Limb (tissue), 2 donors: ENCODE results near the gene PHOSPHO1.
"Not testable (repeated sequence)": the region's sequence is repeated elsewhere in the genome, so short reads cannot be mapped to it uniquely, and the experiment has no call there.

Experiments
- DNase-seq, 2 donors: peaks; one replicate each; pipeline ENCODE4 v3.0.0-alpha.2; 2016; ENCODE audit errors: extremely low spot score in 2 of 2

Gene PHOSPHO1

DNA sequence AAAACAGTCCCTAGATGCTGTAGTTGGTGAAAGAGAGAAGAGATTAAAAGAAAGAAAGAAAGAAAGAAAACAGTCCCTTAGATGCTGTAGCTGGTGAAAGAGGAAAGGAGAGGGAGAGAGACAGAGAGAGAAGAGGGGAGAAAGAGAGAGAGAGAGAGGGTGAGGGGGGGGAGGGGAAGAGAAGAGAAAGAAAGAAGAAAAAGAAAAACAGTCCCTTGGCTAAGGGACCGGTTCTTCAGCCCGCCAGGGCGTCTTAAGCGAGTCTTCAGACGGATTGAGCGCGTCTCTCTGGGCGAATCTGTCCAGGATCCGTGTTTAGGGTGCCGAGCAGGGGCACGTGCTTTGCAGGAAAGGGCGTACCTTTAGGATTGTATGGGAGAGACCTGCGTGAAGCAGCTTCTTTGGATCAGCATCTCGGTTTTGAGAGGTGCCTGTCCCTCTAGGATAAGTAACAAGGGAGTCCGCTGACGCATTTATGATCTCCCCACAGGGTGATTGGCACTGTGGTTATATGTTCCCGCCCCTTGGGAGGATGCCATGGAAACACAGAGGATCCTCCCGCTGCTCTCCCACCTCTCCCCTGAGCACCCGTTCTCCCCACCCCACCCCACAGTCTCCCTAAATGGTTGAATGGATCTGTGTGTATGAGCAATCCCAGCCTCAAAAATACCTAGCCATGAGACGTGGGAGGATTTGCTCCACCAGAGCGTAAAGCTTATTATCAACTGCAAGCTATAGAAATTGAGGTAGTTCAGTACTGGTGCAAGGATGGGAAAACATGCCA, 36.9 kb downstream of the PHOSPHO1 start:
- DNase-seq, result peak in 1 of 2 donors; percentile 63

DNA sequence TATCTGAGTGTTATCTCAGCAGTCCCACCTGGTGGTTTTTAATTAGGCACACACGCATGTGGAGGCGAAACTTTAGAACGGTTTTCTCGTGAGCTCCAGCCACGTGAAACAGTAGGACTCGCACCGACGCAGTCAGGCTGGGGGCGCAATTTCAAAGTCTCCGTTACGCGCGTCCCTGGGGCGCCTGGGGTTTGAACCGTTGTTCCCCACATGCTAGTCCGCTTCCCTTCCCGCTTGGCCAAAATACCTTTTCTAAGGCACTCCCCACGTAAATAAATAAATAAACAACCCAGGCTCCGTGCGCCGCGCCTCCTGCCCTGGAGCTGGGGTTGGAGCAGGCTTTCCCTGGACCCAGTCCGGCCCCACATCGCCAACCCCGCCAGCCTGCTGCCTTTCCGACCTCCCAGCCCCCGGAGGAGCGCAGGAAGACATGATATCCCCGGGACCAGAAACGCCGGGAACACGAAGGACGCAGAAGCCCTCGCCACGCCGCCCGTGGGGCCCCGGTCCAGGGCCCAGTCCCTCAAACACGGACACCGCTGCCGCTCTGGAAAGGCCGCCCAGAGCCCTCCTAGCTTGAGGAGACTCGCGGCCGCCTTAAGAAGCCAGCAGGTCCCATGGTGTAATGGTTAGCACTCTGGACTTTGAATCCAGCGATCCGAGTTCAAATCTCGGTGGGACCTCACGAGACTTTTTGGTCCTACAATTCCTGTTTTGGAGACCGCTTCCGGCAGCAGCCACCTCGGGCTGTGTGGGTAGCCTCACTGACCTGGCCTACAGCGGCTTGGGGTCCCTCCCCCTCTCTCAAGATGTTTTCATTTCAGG, 38.5 kb downstream of the PHOSPHO1 start:
- peak; percentile 82 to 99 for DNase-seq

DNA sequence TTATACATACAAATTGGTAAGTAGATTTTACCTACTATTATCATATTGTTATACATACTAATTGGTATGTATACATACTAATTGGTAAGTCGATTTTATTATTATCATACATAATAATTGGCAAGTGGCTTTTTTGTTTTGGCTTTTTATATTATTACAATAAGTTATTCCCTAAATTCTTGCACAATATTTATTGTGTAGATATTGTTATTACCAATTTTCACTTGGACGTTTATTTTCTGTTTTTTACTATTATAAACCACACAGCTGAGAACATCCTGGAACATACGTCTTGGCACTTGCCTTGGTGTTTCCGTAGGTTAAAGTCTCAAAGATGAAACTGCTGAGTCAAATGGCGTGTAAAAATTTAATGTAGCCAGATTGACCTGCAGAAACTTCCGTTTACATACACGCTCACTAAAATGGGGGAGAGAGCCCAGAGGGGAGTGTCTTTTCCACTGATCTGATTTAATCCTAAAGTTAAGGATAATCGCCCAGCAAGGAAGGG, 39.1 kb downstream of the PHOSPHO1 start:
- no peak for DNase-seq

DNA sequence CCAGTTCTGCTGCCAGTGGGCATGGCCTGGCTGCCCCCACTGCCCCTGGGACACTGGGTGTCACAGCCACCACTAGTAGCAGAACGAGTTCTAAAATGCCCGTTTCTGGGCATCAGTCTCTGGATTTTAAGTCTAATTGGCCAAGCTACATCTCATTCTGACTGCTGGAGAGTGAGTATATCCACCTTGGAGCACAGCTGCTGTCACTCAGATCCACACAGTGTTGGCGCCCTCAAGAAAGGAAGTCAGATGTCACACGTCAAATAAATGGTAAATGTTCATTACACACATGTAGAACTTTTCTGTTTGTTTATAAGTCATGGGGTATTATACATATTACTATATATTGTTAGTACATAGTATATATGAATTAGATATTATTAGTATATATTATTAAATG, 39.7 kb downstream of the PHOSPHO1 start:
- no peak for DNase-seq

DNA sequence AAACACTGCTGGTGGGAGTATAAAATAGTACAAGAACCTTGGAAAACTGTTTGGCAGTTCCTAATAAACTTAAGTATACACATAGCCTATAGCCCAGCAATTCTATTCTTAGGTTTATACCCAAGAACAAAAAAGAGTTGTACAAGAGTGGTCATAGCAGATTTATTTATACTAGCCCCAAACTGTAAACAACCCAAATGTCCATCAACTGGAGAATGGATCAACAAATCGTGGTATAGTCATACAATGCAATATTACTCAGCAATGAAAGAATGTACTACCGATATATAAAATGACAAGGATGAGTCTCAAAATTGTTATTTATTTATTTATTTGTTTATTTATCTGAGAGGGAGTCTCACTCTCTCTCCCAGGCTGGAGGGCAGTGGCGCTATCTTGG, 43.3 kb downstream of the PHOSPHO1 start:
- no peak for DNase-seq

DNA sequence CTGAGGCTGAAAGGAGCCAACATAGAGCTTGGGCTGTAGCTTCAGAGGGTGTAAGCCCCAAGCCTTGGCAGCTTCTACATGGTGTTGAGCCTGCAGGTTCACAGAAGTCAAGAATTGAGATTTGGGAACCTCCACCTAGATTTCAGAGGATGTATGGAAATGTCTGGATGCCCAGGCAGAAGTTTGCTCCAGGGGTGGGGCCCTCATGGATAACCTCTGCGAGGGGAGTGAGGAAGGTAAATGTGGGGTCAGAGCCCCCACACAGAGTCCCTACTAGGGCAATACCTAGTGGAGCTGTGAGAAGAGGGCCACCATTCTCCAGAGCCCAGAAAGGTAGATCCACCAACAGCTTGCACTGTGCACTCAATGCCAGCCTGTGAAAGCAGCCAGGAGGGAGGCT, 45.2 kb downstream of the PHOSPHO1 start:
- DNase-seq, result not testable (repeated sequence)

DNA sequence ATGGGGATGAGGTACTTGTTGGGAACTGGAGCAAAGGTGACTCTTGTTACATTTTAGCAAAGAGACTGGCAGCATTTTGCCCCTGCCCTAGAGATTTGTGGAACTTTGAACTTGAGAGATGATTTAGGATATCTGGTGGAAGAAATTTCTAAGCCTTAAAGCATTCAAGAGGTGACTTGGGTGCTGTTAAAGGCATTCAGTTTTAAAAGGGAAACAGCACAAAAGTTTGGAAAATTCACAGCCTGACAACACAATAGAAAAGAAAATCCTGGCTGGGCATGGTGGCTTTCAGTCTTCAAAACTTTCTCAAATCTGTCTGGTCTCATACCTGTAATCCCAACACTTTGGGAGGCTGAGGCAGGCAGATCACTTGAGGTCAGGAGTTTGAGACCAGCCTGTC, 46.1 kb downstream of the PHOSPHO1 start:
- DNase-seq, result not testable (repeated sequence)

DNA sequence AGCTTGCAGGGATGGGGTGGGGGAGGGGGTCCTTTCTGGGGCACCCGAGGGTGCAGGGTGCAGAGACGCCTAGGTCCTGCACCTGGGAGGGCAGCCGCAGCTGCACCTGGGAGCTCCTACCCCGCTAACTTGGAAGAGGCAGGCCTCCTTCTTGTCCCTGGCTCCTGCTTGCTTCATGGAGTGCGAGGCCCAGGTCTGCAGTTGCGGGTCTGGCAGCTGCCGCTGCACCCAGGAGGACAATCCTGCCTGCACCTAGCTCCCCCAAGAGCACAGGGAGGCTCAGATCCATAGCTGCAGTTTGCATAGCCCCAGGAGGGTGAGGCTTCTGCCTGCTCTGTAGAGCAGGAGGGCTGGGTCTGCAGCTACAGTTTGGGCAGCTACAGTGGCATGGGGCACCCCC, 46.8 kb downstream of the PHOSPHO1 start:
- DNase-seq, result no peak

DNA sequence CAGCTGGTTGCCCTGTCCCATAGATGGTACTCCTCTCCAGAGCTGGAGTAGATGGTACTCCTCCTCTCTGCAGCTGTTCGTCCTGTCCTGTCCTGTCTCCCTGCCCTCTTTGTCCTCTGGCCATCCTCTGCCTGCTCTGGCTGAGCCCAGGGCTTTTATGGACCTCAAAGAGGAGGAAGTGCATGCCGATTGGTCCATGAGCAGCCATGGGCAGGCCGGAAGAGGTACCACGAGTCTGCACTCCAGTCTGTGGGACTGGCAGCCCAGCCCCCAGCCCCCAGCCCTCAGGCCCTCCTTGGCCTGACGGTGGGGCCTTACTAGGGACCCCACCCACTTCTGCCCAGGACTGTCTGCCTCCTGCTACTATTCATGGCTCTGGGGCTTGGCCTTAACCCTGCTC, 47.2 kb downstream of the PHOSPHO1 start:
- DNase-seq, result no peak

DNA sequence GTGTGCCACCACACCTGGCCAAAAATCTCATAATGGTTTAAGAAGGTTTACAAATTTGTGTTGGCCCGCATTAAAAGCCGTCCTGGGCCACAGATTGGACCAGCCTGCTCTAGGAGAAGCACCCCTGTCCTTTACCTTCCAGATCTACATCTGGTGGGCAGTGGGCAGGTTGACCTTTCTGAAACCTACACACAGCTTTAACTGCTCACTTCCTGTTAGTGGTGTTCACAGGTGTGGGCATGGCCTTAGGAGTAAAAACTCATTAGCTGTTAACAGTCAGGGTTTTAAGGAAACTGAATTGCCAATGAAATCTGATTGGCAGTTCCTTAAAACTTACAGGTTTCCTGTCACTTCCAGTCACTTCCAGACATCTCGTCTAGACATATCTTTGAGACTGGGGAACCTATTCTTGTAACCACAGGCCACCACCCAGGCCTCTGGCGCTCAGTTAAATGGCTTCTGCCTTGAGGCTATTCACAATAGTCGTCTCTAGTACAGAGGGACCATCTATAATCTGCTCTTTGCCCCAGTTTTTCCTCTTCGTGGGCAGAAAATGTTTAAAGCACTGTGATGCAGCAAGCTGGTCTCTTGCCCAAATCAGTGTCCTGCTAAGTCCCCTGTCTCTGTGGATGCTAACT, 49.5 kb downstream of the PHOSPHO1 start:
- DNase-seq, result no peak

DNA sequence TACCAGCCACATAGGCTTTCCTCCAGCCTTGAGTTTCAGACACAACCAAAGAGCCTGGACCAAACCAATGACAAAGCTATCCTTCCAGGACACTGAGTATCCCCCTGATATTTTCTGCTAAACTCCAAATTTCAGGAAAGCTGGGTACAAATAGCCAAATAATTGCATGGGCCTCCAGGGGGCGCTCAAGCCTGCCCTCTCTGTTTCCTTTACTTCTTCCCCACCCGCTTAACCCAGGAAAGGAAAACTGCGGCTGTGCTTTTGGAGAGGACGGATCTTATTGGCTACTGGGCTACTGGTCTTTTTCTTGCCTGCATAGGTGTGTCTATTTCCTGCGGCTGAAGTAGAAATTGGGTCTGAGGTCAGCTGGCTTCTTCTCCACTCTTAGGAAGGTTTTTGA, 50.3 kb downstream of the PHOSPHO1 start:
- DNase-seq, result peak; percentile 18 to 49

DNA sequence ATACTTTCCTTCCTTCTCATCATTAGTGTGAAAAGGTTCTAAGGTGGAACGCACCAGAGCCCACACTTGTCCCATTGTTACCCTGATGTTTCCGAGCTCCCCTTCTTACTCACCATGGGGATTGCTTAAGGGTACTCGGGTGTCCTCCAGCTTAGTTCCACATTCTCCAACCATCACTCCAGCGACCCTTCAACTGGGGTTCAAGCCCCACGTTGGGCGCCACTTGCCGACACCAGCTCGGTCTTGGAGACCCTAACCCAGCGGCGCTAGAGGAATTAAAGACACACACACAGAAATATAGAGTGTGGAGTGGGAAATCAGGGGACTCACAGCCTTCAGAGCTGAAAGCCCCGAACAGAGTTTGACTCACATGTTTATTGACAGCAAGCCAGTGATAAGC, 54.6 kb downstream of the PHOSPHO1 start:
- not testable (repeated sequence) for DNase-seq
